IMR-90 (cell line): ENCODE results near the gene TIMM13. TPM values are rescaled to one million over a fixed set of nuclear protein-coding genes. Genes with fewer than 3 reads are reported as not detected.
"Not testable (repeated sequence)": the region's sequence is repeated elsewhere in the genome, so short reads cannot be mapped to it uniquely, and the experiment has no call there.

Experiments
- ATAC-seq: fragments of 200-7000 bp; cut with Tn5 transposase; 2 replicates; pipeline ENCODE4 v1.9.1; 2020; ENCODE audit warnings: low read depth, mild to moderate bottlenecking, moderate library complexity
- BruUV-seq: library from RNA; stranded (reverse); fragments of 400-500 nt; replicated peaks from 2 replicates; lab custom pipeline; 2021; lab: Mats Ljungman, UMichigan
- CTCF ChIA-PET: fragments of 300-600 bp; formaldehyde crosslinking; extraction: SDS; loops from one replicate; lab custom pipeline; 2021; ENCODE audit warnings: antibody characterized with exemption; lab: Yijun Ruan, JAX
- POLR2A ChIA-PET: fragments of 300-600 bp; sonication (Branson Sonifier 250); formaldehyde crosslinking; loops from one replicate; lab custom pipeline; 2022; ENCODE audit warnings: antibody characterized with exemption; ENCODE audit not compliant: unreplicated experiment; lab: Charles Lee
- DNase-seq: peaks from one replicate; pipeline ENCODE4 v3.0.0; 2013
- H2AFZ ChIP-seq: replicated peaks from 2 replicates; pipeline ENCODE3; 2013; ENCODE audit warnings: low read length, mild to moderate bottlenecking; ENCODE audit not compliant: poor library complexity
- H2AK5ac ChIP-seq: 2 replicates; pipeline ENCODE4 v1.6.1; 2013; ENCODE audit warnings: low read depth, low read length, inconsistent platforms
- H2AK9ac ChIP-seq: replicated peaks from 2 replicates; pipeline ENCODE3; 2013; ENCODE audit warnings: mild to moderate bottlenecking, low read depth, low read length, moderate library complexity; ENCODE audit not compliant: poor library complexity
- H2BK120ac ChIP-seq: 2 replicates; pipeline ENCODE4 v1.6.1; 2013; ENCODE audit warnings: low read depth, low read length, inconsistent platforms
- H2BK15ac ChIP-seq: 3 replicates; pipeline ENCODE4 v1.6.1; 2013; ENCODE audit warnings: low read depth, low read length, inconsistent platforms
- H2BK20ac ChIP-seq: 2 replicates; pipeline ENCODE4 v1.6.1; 2013; ENCODE audit warnings: low read depth, mild to moderate bottlenecking, inconsistent platforms, low read length, moderate library complexity
- H2BK5ac ChIP-seq: 2 replicates; pipeline ENCODE4 v1.6.1; 2013; ENCODE audit warnings: mild to moderate bottlenecking, low read depth, low read length, inconsistent platforms; ENCODE audit not compliant: poor library complexity, severe bottlenecking
- H3K14ac ChIP-seq: replicated peaks from 2 replicates; pipeline ENCODE4 v1.6.1; 2013; ENCODE audit warnings: low read depth, low read length, inconsistent platforms
- H3K18ac ChIP-seq: 2 replicates; pipeline ENCODE4 v1.6.1; 2013; ENCODE audit warnings: low read depth, low read length, control low read depth
- H3K23ac ChIP-seq: 2 replicates; pipeline ENCODE4 v1.6.1; 2013; ENCODE audit warnings: low read depth, low read length, inconsistent platforms
- H3K27ac ChIP-seq: 2 replicates; pipeline ENCODE4 v1.5.1; 2013; ENCODE audit warnings: mild to moderate bottlenecking, control low read depth, low read length; ENCODE audit not compliant: insufficient read depth
- H3K27me3 ChIP-seq: 2 replicates; pipeline ENCODE4 v1.6.1; 2013; ENCODE audit warnings: low read length; ENCODE audit not compliant: control insufficient read depth, insufficient read depth
- H3K36me3 ChIP-seq: 2 replicates; pipeline ENCODE4 v1.6.1; 2013; ENCODE audit warnings: low read length, mixed read lengths; ENCODE audit not compliant: control insufficient read depth, insufficient read depth
- H3K4ac ChIP-seq: 2 replicates; pipeline ENCODE4 v1.6.1; 2013; ENCODE audit warnings: low read depth, low read length, inconsistent platforms
- H3K4me1 ChIP-seq: 2 replicates; pipeline ENCODE4 v1.6.1; 2013; ENCODE audit warnings: low read length, mixed read lengths; ENCODE audit not compliant: control insufficient read depth, insufficient read depth
- H3K4me2 ChIP-seq: 2 replicates; pipeline ENCODE4 v1.6.1; 2013; ENCODE audit warnings: low read depth, mild to moderate bottlenecking, control low read depth, low read length, moderate library complexity
- H3K4me3 ChIP-seq: 2 replicates; pipeline ENCODE4 v1.5.1; 2013; ENCODE audit warnings: low read depth, mild to moderate bottlenecking, control low read depth, low read length, moderate library complexity; ENCODE audit not compliant: insufficient read depth
- H3K56ac ChIP-seq: 2 replicates; pipeline ENCODE4 v1.6.1; 2013; ENCODE audit warnings: low read length, inconsistent platforms; ENCODE audit not compliant: insufficient read depth; ENCODE audit errors: extremely low read depth
- H3K79me1 ChIP-seq, 2 experiments: 2 replicates each; pipeline ENCODE4 v1.6.1; 2013; ENCODE audit warnings: low read length in 2 of 2, inconsistent platforms in 1 of 2, low read depth in 1 of 2
- H3K9ac ChIP-seq: 2 replicates; pipeline ENCODE4 v1.6.1; 2013; ENCODE audit warnings: low read depth, low read length, control low read depth
- H3K9me1 ChIP-seq: 2 replicates; pipeline ENCODE4 v1.6.1; 2013; ENCODE audit warnings: low read length, inconsistent platforms; ENCODE audit not compliant: insufficient read depth
- H3K9me3 ChIP-seq: 2 replicates; pipeline ENCODE4 v1.6.1; 2013; ENCODE audit warnings: low read length; ENCODE audit not compliant: control insufficient read depth, insufficient read depth
- H4K20me1 ChIP-seq: 2 replicates; pipeline ENCODE4 v1.6.1; 2013; ENCODE audit warnings: low read length, inconsistent platforms; ENCODE audit not compliant: insufficient read depth
- H4K5ac ChIP-seq: 2 replicates; pipeline ENCODE4 v1.6.1; 2013; ENCODE audit warnings: mild to moderate bottlenecking, low read depth, low read length, control low read depth
- H4K8ac ChIP-seq, 2 experiments: 2 replicates each; pipeline ENCODE4 v1.6.1; 2013; ENCODE audit warnings: low read depth in 2 of 2, low read length in 2 of 2, control low read depth in 1 of 2, inconsistent platforms in 1 of 2
- H4K91ac ChIP-seq: 2 replicates; pipeline ENCODE4 v1.6.1; 2013; ENCODE audit warnings: low read depth, low read length, inconsistent platforms; ENCODE audit not compliant: insufficient read depth
- CEBPB ChIP-seq: IDR thresholded peaks from 2 replicates; pipeline ENCODE4 v1.6.1; 2012; ENCODE audit warnings: low read depth, low read length, improper control_type of control experiment
- CHD1 ChIP-seq: IDR thresholded peaks from 2 replicates; pipeline ENCODE4 v1.6.1; 2012; ENCODE audit warnings: low read depth, low read length, improper control_type of control experiment
- MXI1 ChIP-seq: IDR thresholded peaks from 2 replicates; pipeline ENCODE4 v1.6.1; 2012; ENCODE audit warnings: low read depth, mild to moderate bottlenecking, low read length, moderate library complexity, borderline replicate concordance
- RFX5 ChIP-seq: IDR thresholded peaks from 2 replicates; pipeline ENCODE4 v1.8.0; 2012; ENCODE audit warnings: low read depth, mild to moderate bottlenecking, low read length, moderate library complexity
- WGBS, 2 experiments: methylation state at CpG; one replicate each; pipeline versions ENCODE4 v1.1.5 to v1.1.7; 2013; ENCODE audit warnings: missing lambda C conversion rate in 2 of 2; ENCODE audit not compliant: insufficient read length in 1 of 2; ENCODE audit errors: extremely low coverage in 2 of 2; 5-methylcytosine and 5-hydroxymethylcytosine counted together
- dilution Hi-C: fragments of 300-500 bp; cut with HindIII; formaldehyde crosslinking; loops from one replicate; pipeline ENCODE4 v1.14.3; 2018; ENCODE audit warnings: low sequenced_read_pairs; ENCODE audit not compliant: unreplicated experiment
- in situ Hi-C: fragments of 300-500 bp; cut with MboI; formaldehyde crosslinking; loops from 3 replicates; pipeline ENCODE4 v1.14.3; 2019; ENCODE audit warnings: low sequenced_read_pairs, inconsistent platforms, mixed read lengths
- intact Hi-C: fragments of 100-400 bp; cut with micrococcal nuclease; formaldehyde crosslinking; loops from 2 replicates; pipeline ENCODE4 v1.10.0; 2022
- polyA plus RNA-seq, 3 experiments: library from polyadenylated mRNA; depleted of rRNA; stranded (reverse); fragments of >200 nt; gene quantifications; 2 replicates each; pipeline ENCODE4 v1.2.3, GENCODE V29; 2012; ENCODE audit warnings: low replicate concordance in 1 of 3
- total RNA-seq: library from RNA; depleted of rRNA; stranded (reverse); fragments of >200 nt; gene quantifications from 2 replicates; pipeline ENCODE4 v1.2.3, GENCODE V29; 2012

The TIMM13 gene
- total and polyA plus RNA-seq, 2 of the 4 experiments (the other 2 are of a cell fraction), result 21.0 to 62.3 TPM

DNA sequence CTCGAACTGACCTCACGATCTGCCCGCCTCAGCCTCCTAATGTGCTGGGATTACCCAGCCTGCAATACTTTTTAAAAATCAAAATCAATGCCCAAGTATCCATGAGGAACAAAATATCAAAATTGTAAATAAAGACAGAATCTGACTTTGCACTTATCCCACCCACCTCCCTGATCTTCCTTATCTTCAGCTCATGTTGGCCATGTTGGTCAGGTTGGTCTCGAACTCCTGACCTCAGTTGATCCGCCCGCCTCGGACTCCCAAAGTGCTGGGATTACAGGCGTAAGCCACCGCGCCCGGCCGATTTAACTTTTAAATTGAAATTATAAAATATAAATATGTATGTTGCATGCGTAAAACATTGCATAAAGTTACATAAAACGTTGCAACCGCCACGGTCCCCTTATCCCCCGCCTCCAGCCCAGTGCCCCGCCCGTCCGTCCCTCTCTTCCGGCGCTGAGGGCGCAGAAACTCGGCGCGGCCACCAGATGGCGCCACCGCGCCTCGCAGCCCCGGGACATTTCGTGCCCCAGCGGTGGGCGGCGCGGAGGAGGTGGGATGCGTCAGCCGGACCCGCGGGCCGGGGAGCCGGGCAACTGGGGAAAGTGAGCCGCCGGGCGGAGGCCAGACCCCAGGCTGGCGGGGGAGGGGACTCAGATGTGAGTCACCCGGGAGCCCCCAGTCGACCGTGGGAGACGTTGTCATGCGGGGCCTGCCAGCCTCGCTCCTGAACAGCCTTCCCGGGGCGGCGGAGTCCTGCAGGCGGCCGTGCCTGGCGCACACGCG is 47.0 kb upstream of the TIMM13 start (continued):
- TF ChIP-seq MXI1, result no peak
- TF ChIP-seq CHD1, result no peak
- peak; percentile 31 for TF ChIP-seq CEBPB
- TF ChIP-seq RFX5, result 0 out of 2 replicates have a peak, but pooled peaks have one; percentile 10

DNA sequence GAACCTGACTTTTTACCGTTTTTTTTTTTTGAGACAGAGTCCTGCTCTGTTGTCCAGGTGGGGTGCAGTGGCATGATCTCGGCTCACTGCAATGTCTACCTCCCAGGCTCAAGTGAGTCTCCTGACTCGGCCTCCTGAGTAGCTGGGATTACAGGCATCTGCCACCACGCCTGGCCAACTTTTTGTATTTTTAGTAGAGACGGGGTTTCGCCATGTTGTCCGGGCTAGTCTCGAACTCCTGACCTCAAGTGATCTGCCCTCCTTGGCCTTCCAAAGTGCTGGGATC is 42.5 kb upstream of the TIMM13 start:
- H2BK120ac ChIP-seq, BruUV-seq, H3K27me3 ChIP-seq, H4K8ac ChIP-seq, DNase-seq, H3K14ac ChIP-seq, H4K20me1 ChIP-seq, H3K9me1 ChIP-seq, H3K56ac ChIP-seq, H3K79me1 ChIP-seq, H2AK9ac ChIP-seq, ATAC-seq, H3K4me2 ChIP-seq, H3K23ac ChIP-seq, H2BK15ac ChIP-seq, H4K91ac ChIP-seq, POLR2A ChIA-PET, dilution Hi-C loops, H2BK5ac ChIP-seq, H4K5ac ChIP-seq, H3K27ac ChIP-seq, H2BK20ac ChIP-seq, H3K9me3 ChIP-seq, H3K36me3 ChIP-seq, H3K18ac ChIP-seq, H3K9ac ChIP-seq, H3K4me3 ChIP-seq, CTCF ChIA-PET, H3K4me1 ChIP-seq, H2AK5ac ChIP-seq: not testable (repeated sequence)
- in situ Hi-C loops (loop anchor here (5.0 kb wide), 1 partner anchor 142 kb away; no protein-coding TSS in a partner anchor), intact Hi-C loops (loop anchor here (10.0 kb wide), 1 partner anchor 275 kb away; the partner anchor contains the start of gene SLC39A3)
- H2AFZ ChIP-seq, result peak overlapping the region; percentile 74
- WGBS, 2 experiments, result 83% methylated on average over 5 of the region's 8 CpGs; no CpG with 5 or more reads in 1 of the 2 experiments
- peak overlapping the region; percentile 43; the same call in 1 of the 2 replicates for H3K4ac ChIP-seq
